GM12878 (cell line): Measurements from ENCODE around the gene CDC37L1. TPM values are rescaled to one million over a fixed set of nuclear protein-coding genes. Genes with fewer than 3 reads are reported as not detected.

ENCODE experiments used
- ATAC-seq: fragments of 200-7000 bp; cut with Tn5 transposase; 3 replicates; pipeline ENCODE4 v1.9.1; 2020; ENCODE audit warnings: mild to moderate bottlenecking, moderate library complexity
- BruUV-seq: library from RNA; stranded (reverse); fragments of 400-500 nt; replicated peaks from 2 replicates; lab custom pipeline; 2021; lab: Mats Ljungman, UMichigan
- CTCF ChIA-PET: fragments of 300-600 bp; sonication (Branson Sonifier 250); formaldehyde crosslinking; extraction: SDS; loops from one replicate; lab custom pipeline; 2021; ENCODE audit warnings: inconsistent platforms; lab: Yijun Ruan, JAX
- POLR2A ChIA-PET: fragments of 350-600 bp; formaldehyde crosslinking; extraction: SDS; loops from one replicate; lab custom pipeline; 2021; ENCODE audit warnings: inconsistent platforms; lab: Charles Lee
- RAD21 ChIA-PET: fragments of 300-600 bp; sonication (Branson Sonifier 250); formaldehyde crosslinking; loops from one replicate; lab custom pipeline; 2023; ENCODE audit warnings: antibody characterized with exemption; ENCODE audit not compliant: unreplicated experiment; lab: Charles Lee
- SMC1A ChIA-PET: fragments of 300-600 bp; sonication (Branson Sonifier 250); formaldehyde crosslinking; loops from one replicate; lab custom pipeline; 2023; ENCODE audit not compliant: unreplicated experiment, uncharacterized antibody; lab: Charles Lee
- DNase-seq: peaks from one replicate; pipeline ENCODE4 v3.0.0-alpha.2; 2011; ENCODE audit warnings: low read depth, low spot score
- FAIRE-seq: peaks from 3 replicates; lab custom pipeline; 2011; peaks lifted over from hg19 to GRCh38; lab: Jason Lieb, UNC
- H2AFZ ChIP-seq: 2 replicates; pipeline ENCODE4 v1.6.0; 2011; ENCODE audit warnings: low read depth, low read length, control low read depth; ENCODE audit not compliant: control insufficient read depth
- H3K27ac ChIP-seq: 2 replicates; pipeline ENCODE4 v1.5.1; 2011; ENCODE audit warnings: control low read depth; ENCODE audit not compliant: control insufficient read depth, insufficient read depth
- H3K27me3 ChIP-seq, 2 experiments: replicated peaks in 1 of 2; 2 replicates each; pipeline versions ENCODE4 v1.6.0 to v1.6.1; 2011; ENCODE audit warnings: low read length in 1 of 2; ENCODE audit not compliant: control insufficient read depth in 2 of 2, insufficient read depth in 2 of 2
- H3K36me3 ChIP-seq, 2 experiments: 2 replicates each; pipeline ENCODE4 v1.5.1; 2011; ENCODE audit warnings: low read length in 1 of 2; ENCODE audit not compliant: control insufficient read depth in 2 of 2, insufficient read depth in 2 of 2
- H3K4me1 ChIP-seq: 2 replicates; pipeline ENCODE4 v1.6.1; 2011; ENCODE audit warnings: mild to moderate bottlenecking, low read length, moderate library complexity, mixed read lengths; ENCODE audit not compliant: control insufficient read depth, insufficient read depth
- H3K4me2 ChIP-seq: 2 replicates; pipeline ENCODE4 v1.6.0; 2011; ENCODE audit warnings: control low read depth; ENCODE audit not compliant: control insufficient read depth, insufficient read depth
- H3K4me3 ChIP-seq: fragments of 200-600 bp; sonication (generic); 2 replicates; pipeline ENCODE4 v1.5.1; 2016
- H3K79me2 ChIP-seq: 2 replicates; pipeline ENCODE4 v1.6.0; 2011; ENCODE audit warnings: low read length; ENCODE audit not compliant: control insufficient read depth, insufficient read depth
- H3K9ac ChIP-seq: 2 replicates; pipeline ENCODE4 v1.8.0; 2011; ENCODE audit warnings: low read length, control low read depth, mixed read lengths; ENCODE audit not compliant: control insufficient read depth, insufficient read depth
- H3K9me3 ChIP-seq: replicated peaks from 3 replicates; pipeline ENCODE4 v1.5.1; 2011; ENCODE audit warnings: mild to moderate bottlenecking, low read length; ENCODE audit not compliant: control insufficient read depth, insufficient read depth
- H4K20me1 ChIP-seq: 2 replicates; pipeline ENCODE4 v1.6.0; 2011; ENCODE audit not compliant: control insufficient read depth, insufficient read depth
- NRF1 ChIP-seq: conservative IDR thresholded peaks from 2 replicates; pipeline ENCODE4 v1.6.1; 2011; ENCODE audit warnings: mild to moderate bottlenecking, low read depth, low read length, improper control_type of control experiment
- RAD21 ChIP-seq: IDR thresholded peaks from 2 replicates; pipeline ENCODE4 v1.6.1; 2011; ENCODE audit warnings: mild to moderate bottlenecking, low read depth, low read length, moderate library complexity; ENCODE audit not compliant: insufficient read depth
- RB1 ChIP-seq: fragments of 450-650 bp; formaldehyde crosslinking; IDR thresholded peaks from 2 replicates; pipeline ENCODE4 v1.6.1; 2017; ENCODE audit warnings: mild to moderate bottlenecking, borderline replicate concordance
- SMC3 ChIP-seq: IDR thresholded peaks from 2 replicates; pipeline ENCODE4 v1.6.1; 2011; ENCODE audit warnings: low read length, improper control_type of control experiment, borderline replicate concordance
- WGBS: methylation state at CpG from one replicate; pipeline ENCODE4 v1.1.6; 2016; ENCODE audit warnings: low lambda C conversion rate; ENCODE audit not compliant: insufficient replicate concordance, insufficient coverage; ENCODE audit errors: missing lambda C conversion rate; 5-methylcytosine and 5-hydroxymethylcytosine counted together
- in situ Hi-C: fragments of 300-500 bp; cut with MboI; formaldehyde crosslinking; loops from 9 replicates; pipeline ENCODE4 v1.14.3; 2018; ENCODE audit warnings: mixed read lengths
- intact Hi-C: fragments of 100-400 bp; cut with micrococcal nuclease; formaldehyde crosslinking; loops from one replicate; pipeline ENCODE4 v1.14.2; 2022; ENCODE audit not compliant: unreplicated experiment
- polyA plus RNA-seq, 11 experiments: library from polyadenylated mRNA; depleted of rRNA in 4 of 11; unstranded in 6 of 11; stranded (reverse) in 5 of 11; fragments of >200 nt; fragmentation: Nextera tagmentation in 4 of 11; fragmentation: Illumina TruSeq in 1 of 11; extraction: Ambion mirVana in 4 of 11; extraction: Trizol in 1 of 11; gene quantifications; 1 replicate in 1 of 11; 2 replicates in 10 of 11; pipeline versions ENCODE4 v1.2.1 to v1.2.3, GENCODE V29; 2011 to 2016; ENCODE audit warnings: inconsistent platforms in 2 of 11, missing spikeins in 2 of 11, low read depth in 1 of 11
- total RNA-seq, 4 experiments: library from RNA; depleted of rRNA in 3 of 4; stranded (reverse); fragments of >200 nt in 3 of 4; fragmentation: Illumina TruSeq in 1 of 4; extraction: Trizol in 1 of 4; gene quantifications; 2 replicates each; pipeline versions ENCODE4 v1.2.1 to v1.2.3, GENCODE V29; 2013 to 2021
- TF ChIP-seq, protein P1 (sequence below), 3 experiments: IDR thresholded peaks in 2 of 3; conservative IDR thresholded peaks in 1 of 3; 2 replicates each; pipeline ENCODE4 v1.5.1; 2011; ENCODE audit warnings: low read depth in 3 of 3, low read length in 3 of 3, mild to moderate bottlenecking in 3 of 3, control low read depth in 2 of 3, moderate library complexity in 2 of 3, inconsistent platforms in 1 of 3, mixed read lengths in 1 of 3; ENCODE audit not compliant: control insufficient read depth in 2 of 3, insufficient read depth in 1 of 3; ENCODE audit errors: extremely low read depth in 1 of 3

Gene CDC37L1
- total and polyA plus RNA-seq, 10 of the 15 experiments (the other 5 are each of a cell fraction or from before 2014, with no cell fraction given) = 2.2 to 16.6 (median 8.2) TPM

DNA sequence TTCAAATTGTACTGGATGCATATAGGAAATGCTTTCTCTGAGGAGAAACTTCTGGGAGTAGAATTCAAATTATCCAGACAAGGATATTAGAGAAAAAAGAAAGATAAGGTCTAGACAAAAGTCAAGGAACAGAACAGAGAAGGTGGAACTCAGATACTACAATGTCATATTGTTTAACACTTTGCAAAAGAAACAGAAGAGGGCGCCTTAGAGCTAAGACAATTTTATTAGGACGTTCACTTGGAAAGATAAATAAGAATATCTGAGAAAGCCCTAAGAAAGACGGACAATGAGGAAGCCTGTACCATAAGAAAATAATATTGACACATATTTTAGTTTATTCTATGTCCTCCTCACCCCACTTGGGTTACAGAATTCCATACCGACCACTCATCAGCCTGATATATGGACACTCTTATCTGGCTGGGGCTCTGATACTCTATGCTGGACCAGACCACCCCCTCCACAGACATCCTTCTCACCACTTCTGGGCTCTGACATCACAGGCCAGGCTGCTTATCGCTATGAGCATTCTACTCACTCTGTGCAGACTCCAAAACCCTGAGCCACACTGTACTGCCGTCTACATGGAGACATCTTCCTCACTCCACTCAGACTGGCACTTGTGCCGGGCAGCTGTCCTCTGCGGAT is 70.8 kb downstream of the CDC37L1 start:
- CTCF ChIA-PET = interaction anchor here (0.6 to 8.7 kb wide), 28 partner anchors 8 to 850 kb away, joined by 3 to 53 read pairs (median 4); partner anchors contain the start of gene AK3
- no peak for DNase-seq
- SMC1A ChIA-PET = interaction anchor here (1.0 to 1.8 kb wide), 9 partner anchors 10 to 1556 kb away, joined by 3 to 6 read pairs (median 4); partner anchors contain the start of gene SPATA6L
- Histone ChIP-seq H3K27me3 (no peaks in the 10 kb centered on the region), H4K20me1 (no peaks in the 10 kb centered on the region), H2AFZ (no peak overlapping the region), H3K27ac (no peak overlapping the region), H3K4me3 (no peak overlapping the region), H3K4me2 (no peak overlapping the region), H3K79me2 (no peaks in the 10 kb centered on the region), H3K4me1 (peaks cover 4% of the 10 kb centered on the region; the same call in 1 of the 2 replicates), H3K9me3 (no peaks in the 10 kb centered on the region), H3K36me3 (no peaks in the 10 kb centered on the region), H3K9ac (no peak overlapping the region)
- WGBS = 47% methylated on average over 8 of the region's 8 CpGs
- POLR2A ChIA-PET = interaction anchor here (0.7 to 0.8 kb wide), 2 partner anchors 602 to 849 kb away, joined by 3 to 6 read pairs; no protein-coding TSS in a partner anchor
- RAD21 ChIA-PET = interaction anchor here (0.7 to 2.2 kb wide), 8 partner anchors 9 to 850 kb away, joined by 3 to 9 read pairs (median 6); partner anchors contain the start of gene PLGRKT
- TF ChIP-seq RAD21 (peak; percentile 72), SMC3 (peak; percentile 62; the same call in 1 of the 2 replicates), RB1 (peak; percentile 31; the same call in 1 of the 2 replicates), NRF1 (no peak)
- TF ChIP-seq, protein P1, sequence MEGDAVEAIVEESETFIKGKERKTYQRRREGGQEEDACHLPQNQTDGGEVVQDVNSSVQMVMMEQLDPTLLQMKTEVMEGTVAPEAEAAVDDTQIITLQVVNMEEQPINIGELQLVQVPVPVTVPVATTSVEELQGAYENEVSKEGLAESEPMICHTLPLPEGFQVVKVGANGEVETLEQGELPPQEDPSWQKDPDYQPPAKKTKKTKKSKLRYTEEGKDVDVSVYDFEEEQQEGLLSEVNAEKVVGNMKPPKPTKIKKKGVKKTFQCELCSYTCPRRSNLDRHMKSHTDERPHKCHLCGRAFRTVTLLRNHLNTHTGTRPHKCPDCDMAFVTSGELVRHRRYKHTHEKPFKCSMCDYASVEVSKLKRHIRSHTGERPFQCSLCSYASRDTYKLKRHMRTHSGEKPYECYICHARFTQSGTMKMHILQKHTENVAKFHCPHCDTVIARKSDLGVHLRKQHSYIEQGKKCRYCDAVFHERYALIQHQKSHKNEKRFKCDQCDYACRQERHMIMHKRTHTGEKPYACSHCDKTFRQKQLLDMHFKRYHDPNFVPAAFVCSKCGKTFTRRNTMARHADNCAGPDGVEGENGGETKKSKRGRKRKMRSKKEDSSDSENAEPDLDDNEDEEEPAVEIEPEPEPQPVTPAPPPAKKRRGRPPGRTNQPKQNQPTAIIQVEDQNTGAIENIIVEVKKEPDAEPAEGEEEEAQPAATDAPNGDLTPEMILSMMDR (IDR thresholded peaks at IDR 0.05 in 2 of 3, conservative IDR thresholded peaks at IDR 0.05 in 1 of 3; ENCODE audit: control insufficient read depth in 2 of 3, extremely low read depth in 1 of 3, insufficient read depth in 1 of 3, low read depth in 3 of 3, low read length in 3 of 3) = peak; percentile 54 to 59 (median 58); a peak in 5 of 6 replicates
- intact Hi-C loops = loop anchor here (5.0 to 10.0 kb wide), 2 partner anchors 325 to 368 kb away; no protein-coding TSS in a partner anchor
- BruUV-seq = no TSS peak
- in situ Hi-C loops = no loop called here
- peak; percentile 86 for ATAC-seq
- FAIRE-seq = peak; percentile 77
